Stimulated activated naive CD4-positive, alpha-beta T cell (primary cell): ENCODE measurements around the gene ERCC2.

ENCODE experiments used
- DNase-seq, 6 experiments: peaks; one replicate each; lab custom pipeline; 2025; lab: John Stamatoyannopoulos, UW

The ERCC2 gene

GRCh38 chr19:45401815-45402214 is 31.4 kb upstream of the ERCC2 start:
- no peak for DNase-seq

- DNase-seq: no peak
Observed at GRCh38 chr19:45400192-45400591, 29.8 kb upstream of the ERCC2 start.

- DNase-seq: no peak
Observed at GRCh38 chr19:45395821-45396617, 25.6 kb upstream of the ERCC2 start.

- DNase-seq: no peak
Observed at GRCh38 chr19:45391871-45392665, 21.7 kb upstream of the ERCC2 start.

GRCh38 chr19:45391346-45391745 is 21.0 kb upstream of the ERCC2 start:
- DNase-seq: no peak

- DNase-seq: no peak
Observed at GRCh38 chr19:45385392-45386221, 15.2 kb upstream of the ERCC2 start.

- no peak for DNase-seq
Observed at GRCh38 chr19:45382426-45382825, 12.1 kb upstream of the ERCC2 start.

- DNase-seq: no peak
Observed at GRCh38 chr19:45380107-45380506, 9.7 kb upstream of the ERCC2 start.

GRCh38 chr19:45376045-45376724 is 5.8 kb upstream of the ERCC2 start:
- DNase-seq: no peak

- no peak for DNase-seq
Observed at GRCh38 chr19:45368737-45369340, 1.5 kb downstream of the ERCC2 start.

GRCh38 chr19:45368127-45368526 is 2.2 kb downstream of the ERCC2 start:
- DNase-seq: no peak

GRCh38 chr19:45364696-45365095 is 5.7 kb downstream of the ERCC2 start:
- DNase-seq: no peak

- no peak for DNase-seq
Observed at GRCh38 chr19:45363861-45364459, 6.4 kb downstream of the ERCC2 start.

- no peak for DNase-seq
Observed at GRCh38 chr19:45362291-45362690, 8.1 kb downstream of the ERCC2 start.

GRCh38 chr19:45361608-45362007 is 8.8 kb downstream of the ERCC2 start:
- no peak for DNase-seq

GRCh38 chr19:45358213-45358792 is 12.1 kb downstream of the ERCC2 start:
- DNase-seq: no peak

GRCh38 chr19:45357445-45357783 is 13.0 kb downstream of the ERCC2 start:
- DNase-seq: no peak

- DNase-seq: no peak
Observed at GRCh38 chr19:45356760-45357444, 13.5 kb downstream of the ERCC2 start.

- DNase-seq: no peak
Observed at GRCh38 chr19:45355910-45356309, 14.5 kb downstream of the ERCC2 start.

GRCh38 chr19:45355402-45355801 is 15.0 kb downstream of the ERCC2 start:
- DNase-seq: no peak
